Suprapubic skin (tissue), 4 donors: ENCODE results near the gene OCIAD2. TPM values are rescaled to one million over a fixed set of nuclear protein-coding genes. Genes with fewer than 3 reads are reported as not detected.

Experiments used
- DNase-seq, 2 donors: peaks; one replicate each; pipeline ENCODE4 v3.0.0-alpha.2; 2019; ENCODE audit warnings: low spot score in 2 of 2
- H3K27ac ChIP-seq: fragments of 200-600 bp; sonication (generic); one replicate; pipeline ENCODE4 v1.5.1; 2019
- H3K27me3 ChIP-seq: fragments of 200-600 bp; sonication (generic); one replicate; pipeline ENCODE4 v1.5.1; 2019
- H3K36me3 ChIP-seq: fragments of 200-600 bp; sonication (generic); one replicate; pipeline ENCODE4 v1.5.1; 2019
- H3K4me1 ChIP-seq: fragments of 200-600 bp; sonication (generic); one replicate; pipeline ENCODE4 v1.5.1; 2019
- H3K4me3 ChIP-seq: fragments of 200-600 bp; sonication (generic); one replicate; pipeline ENCODE4 v1.5.1; 2019; ENCODE audit warnings: mild to moderate bottlenecking
- H3K9me3 ChIP-seq: fragments of 200-600 bp; sonication (generic); one replicate; pipeline ENCODE4 v1.5.1; 2019
- CTCF ChIP-seq, 2 donors: fragments of 200-600 bp in 1 of 2; fragments of 450-650 bp in 1 of 2; sonication (generic) in 1 of 2; IDR thresholded peaks; one replicate each; pipeline ENCODE4 v1.5.1; 2016 to 2019; ENCODE audit warnings: antibody characterized with exemption in 2 of 2, mild to moderate bottlenecking in 1 of 2, moderate library complexity in 1 of 2
- EP300 ChIP-seq: sonication (generic); formaldehyde crosslinking; IDR thresholded peaks from one replicate; pipeline ENCODE4 v1.6.1; 2017; ENCODE audit warnings: antibody characterized with exemption
- POLR2A ChIP-seq, 2 donors: fragments of 450-650 bp; IDR thresholded peaks; one replicate each; pipeline ENCODE4 v1.6.1; 2017; ENCODE audit warnings: antibody characterized with exemption in 2 of 2, mild to moderate bottlenecking in 2 of 2, moderate library complexity in 2 of 2
- POLR2AphosphoS5 ChIP-seq, 3 donors: sonication (generic); formaldehyde crosslinking; IDR thresholded peaks; one replicate each; pipeline ENCODE4 v1.6.1; 2017; ENCODE audit warnings: antibody characterized with exemption in 3 of 3
- WGBS: methylation state at CpG from one replicate; pipeline ENCODE4 v1.1.5; 2018; 5-methylcytosine and 5-hydroxymethylcytosine counted together
- total RNA-seq, 4 donors: library from RNA; depleted of rRNA; stranded (reverse); fragments of >200 nt; gene quantifications; one replicate each; pipeline ENCODE4 v1.1.0, GENCODE V29; 2016

Gene OCIAD2
- total RNA-seq, 4 donors from 2014 or later: 15.8 to 167 (median 36.1) TPM

GRCh38 chr4:48901196-48901595, 5.4 kb downstream of the OCIAD2 start:
- WGBS: 97% methylated on average over 4 of the region's 4 CpGs

DNA sequence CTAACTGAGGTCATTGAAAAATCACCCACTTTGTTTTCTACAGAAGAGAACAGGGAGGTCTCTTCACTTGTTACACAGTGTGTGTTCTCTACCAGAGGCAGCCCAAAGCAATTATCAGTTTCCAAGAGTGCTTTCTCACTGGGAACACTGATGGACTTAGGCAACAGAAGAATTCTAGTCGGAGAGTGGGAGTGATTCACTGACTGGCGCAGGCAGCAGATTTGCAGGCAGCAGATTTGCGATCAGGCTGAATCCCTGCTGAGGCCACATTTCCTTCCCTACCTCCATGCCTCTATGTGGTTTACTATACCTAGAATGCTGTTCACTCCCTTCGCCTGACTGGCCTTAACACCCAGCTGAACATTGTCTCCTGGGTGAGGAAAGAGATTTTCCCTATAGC, 6.6 kb downstream of the OCIAD2 start:
- DNase-seq: no peak
- TF ChIP-seq POLR2AphosphoS5 (IDR thresholded peaks at IDR 0.05) (no peak), POLR2A (IDR thresholded peaks at IDR 0.05) (no peak), EP300 (no peak), CTCF (IDR thresholded peaks at IDR 0.05) (no peak)
- H3K9me3 ChIP-seq: no peaks in the 10 kb centered on the region
- H3K4me3 ChIP-seq: no peak overlapping the region
- peaks cover 19% of the 10 kb centered on the region for H3K36me3 ChIP-seq
- 88% methylated on average over 4 of the region's 4 CpGs for WGBS
- H3K27me3 ChIP-seq: no peaks in the 10 kb centered on the region
- no peak overlapping the region for H3K27ac ChIP-seq
- H3K4me1 ChIP-seq: no peaks in the 10 kb centered on the region

More at GRCh38 chr4:48901196-48901595, 5.4 kb downstream of the OCIAD2 start:
- no peak overlapping the region for H3K27ac ChIP-seq
- DNase-seq: no peak
- peaks cover 17% of the 10 kb centered on the region for H3K36me3 ChIP-seq
- H3K4me3 ChIP-seq: no peak overlapping the region
- no peak for TF ChIP-seq EP300
- no peak for TF ChIP-seq POLR2AphosphoS5 (IDR thresholded peaks at IDR 0.05)
- peaks cover 4% of the 10 kb centered on the region for H3K27me3 ChIP-seq
- peaks cover 8% of the 10 kb centered on the region for H3K4me1 ChIP-seq
- no peaks in the 10 kb centered on the region for H3K9me3 ChIP-seq

DNA sequence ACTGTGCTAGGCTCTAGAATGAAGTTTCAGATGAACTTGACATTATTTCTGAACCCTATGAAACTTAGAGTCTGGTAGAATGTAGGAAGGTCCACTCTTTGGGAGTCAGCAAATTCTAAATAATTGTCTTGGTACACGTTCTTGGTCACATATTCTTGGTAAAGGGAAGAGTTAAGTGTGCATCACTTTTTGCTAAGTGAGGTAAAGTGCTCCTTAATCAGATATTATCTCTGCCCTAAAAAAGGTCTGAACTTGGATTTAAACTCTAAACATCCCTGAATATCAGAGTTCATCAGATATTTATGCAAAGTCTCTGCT, 7.2 kb downstream of the OCIAD2 start:
- H3K9me3 ChIP-seq: no peaks in the 10 kb centered on the region
- H3K36me3 ChIP-seq: peaks cover 19% of the 10 kb centered on the region
- H3K27me3 ChIP-seq: no peaks in the 10 kb centered on the region
- no peak overlapping the region for H3K4me3 ChIP-seq
- TF ChIP-seq CTCF (IDR thresholded peaks at IDR 0.05) (no peak), POLR2AphosphoS5 (IDR thresholded peaks at IDR 0.05) (no peak), EP300 (no peak), POLR2A (IDR thresholded peaks at IDR 0.05) (no peak)
- no peaks in the 10 kb centered on the region for H3K4me1 ChIP-seq
- H3K27ac ChIP-seq: no peak overlapping the region
- 74% methylated on average over 1 of the region's 1 CpG for WGBS
- no peak for DNase-seq

- Histone ChIP-seq H3K36me3 (peaks cover 22% of the 10 kb centered on the region), H3K4me1 (no peaks in the 10 kb centered on the region), H3K27me3 (no peaks in the 10 kb centered on the region), H3K4me3 (no peak overlapping the region), H3K9me3 (no peaks in the 10 kb centered on the region), H3K27ac (no peak overlapping the region)
- 78% methylated on average over 5 of the region's 5 CpGs for WGBS
- TF ChIP-seq EP300: no peak
- TF ChIP-seq POLR2AphosphoS5 (IDR thresholded peaks at IDR 0.05): no peak
- TF ChIP-seq POLR2A (IDR thresholded peaks at IDR 0.05): no peak
- TF ChIP-seq CTCF (IDR thresholded peaks at IDR 0.05): no peak
- DNase-seq: no peak
Observed at GRCh38 chr4:48898733-48899431, 7.7 kb downstream of the OCIAD2 start.

- peaks cover 24% of the 10 kb centered on the region for H3K36me3 ChIP-seq
- DNase-seq: no peak
- TF ChIP-seq POLR2A (IDR thresholded peaks at IDR 0.05) (no peak), CTCF (IDR thresholded peaks at IDR 0.05) (no peak), POLR2AphosphoS5 (IDR thresholded peaks at IDR 0.05) (no peak), EP300 (no peak)
- no peak overlapping the region for H3K27ac ChIP-seq
- H3K27me3 ChIP-seq: no peaks in the 10 kb centered on the region
- no peaks in the 10 kb centered on the region for H3K9me3 ChIP-seq
- 94% methylated on average over 3 of the region's 3 CpGs for WGBS
- H3K4me1 ChIP-seq: no peaks in the 10 kb centered on the region
- no peak overlapping the region for H3K4me3 ChIP-seq
Observed at GRCh38 chr4:48896845-48897244, 9.7 kb downstream of the OCIAD2 start.
